ENCODE data around the gene JARID2. TPM values are rescaled to one million over a fixed set of nuclear protein-coding genes. Genes with fewer than 3 reads are reported as not detected.

JARID2 gene
- total and polyA plus RNA-seq, 7 experiments from 2014 or later = 6.9 to 39.6 (median 24.1) TPM

DNA sequence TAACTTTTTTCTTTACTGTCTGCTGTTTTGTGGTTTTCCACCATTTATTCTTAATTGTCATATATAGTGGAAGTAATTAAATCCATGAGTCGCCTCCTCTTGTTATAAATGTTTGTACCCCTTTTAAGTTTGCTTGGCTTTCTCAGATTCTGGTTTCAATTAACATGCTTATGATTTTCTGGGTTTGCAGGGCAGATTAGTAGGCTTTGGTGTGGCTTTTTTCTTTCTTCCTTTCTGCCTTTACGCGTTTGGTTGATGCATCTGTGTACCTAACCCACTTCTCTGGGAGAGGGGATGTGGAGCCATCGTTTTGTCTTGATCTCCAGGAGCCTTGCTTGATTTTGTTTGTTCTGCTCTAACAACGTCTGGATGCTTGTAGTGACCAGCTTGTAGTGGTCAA lies 100.4 kb downstream of the JARID2 start:
- H3K4me1 Mint-ChIP-seq = peaks cover 55 to 98% (median 82%) of the 10 kb centered on the region in 7 donors
- H3K4me3 ChIP-seq (ENCODE audit: low read length) = no peak overlapping the region
- peaks cover 18 to 67% of the 10 kb centered on the region in 2 donors for H3K4me1 ChIP-seq (ENCODE audit: control insufficient read depth in 2 of 2, insufficient read depth in 2 of 2, low read length in 2 of 2)
- DNase-seq (peak in 5 of 9 donors; percentile 22 to 49 (median 36)), ATAC-seq (peak; percentile 52)
- H3K4me3 Mint-ChIP-seq = peak overlapping the region in 9 of 10 donors; percentile 18 to 63 (median 56)
- intact Hi-C loops (cut with micrococcal nuclease) = loop anchor here in 1 of 2 donors (1.0 to 2.0 kb wide), 2 partner anchors 9 to 16 kb away; no protein-coding TSS in a partner anchor
- no peaks in the 10 kb centered on the region for H3K27me3 ChIP-seq (ENCODE audit: control insufficient read depth in 2 of 2, insufficient read depth in 2 of 2, low read length in 2 of 2)
- H3K9me3 ChIP-seq (ENCODE audit: control insufficient read depth in 2 of 3, low read length in 3 of 3) = no peaks in the 10 kb centered on the region
- H3K27me3 Mint-ChIP-seq = no peaks in the 10 kb centered on the region
- ChIA-PET CTCF (no interaction called here), POLR2A (no interaction called here)
- peak overlapping the region in 5 of 9 donors; percentile 17 to 71 (median 40) for H3K27ac Mint-ChIP-seq
- H3K36me3 ChIP-seq (ENCODE audit: control insufficient read depth in 2 of 3, insufficient read depth in 3 of 3, low read length in 3 of 3) = no peaks in the 10 kb centered on the region
- H3K27ac ChIP-seq (ENCODE audit: low read depth, low read length) = no peak overlapping the region
- no peaks in the 10 kb centered on the region for H3K9me3 Mint-ChIP-seq
- H3K36me3 Mint-ChIP-seq = peaks cover 0 to 4% (median 2%) of the 10 kb centered on the region in 5 donors

DNA sequence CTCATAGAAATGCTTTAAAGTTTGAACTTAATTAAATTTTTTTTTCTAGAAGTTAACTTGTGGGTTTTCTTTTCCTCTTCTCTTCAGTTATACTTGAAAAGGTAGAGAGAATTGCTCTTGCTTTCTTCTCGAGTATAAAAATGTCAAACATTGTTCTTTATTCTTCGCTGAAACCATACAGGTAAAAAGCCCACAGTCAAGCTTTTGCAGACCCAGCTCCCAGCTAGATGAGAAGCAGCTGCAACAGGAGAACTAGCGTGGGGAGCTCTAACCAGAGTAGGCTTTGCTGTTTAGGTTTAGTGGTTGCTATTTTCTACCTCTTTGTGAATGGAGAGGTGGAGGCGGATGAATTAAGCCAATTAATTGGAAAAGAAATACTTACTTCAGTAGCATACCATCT lies 102.7 kb downstream of the JARID2 start:
- H3K27me3 ChIP-seq (ENCODE audit: control insufficient read depth in 2 of 2, insufficient read depth in 2 of 2, low read length in 2 of 2) = no peaks in the 10 kb centered on the region
- H3K27ac ChIP-seq (ENCODE audit: low read depth, low read length) = peak overlapping the region; percentile 40
- Mint-ChIP-seq H3K27ac (peak overlapping the region in 8 of 9 donors; percentile 16 to 88 (median 72)), H3K4me1 (peaks cover 60 to 98% (median 89%) of the 10 kb centered on the region in 7 donors), H3K27me3 (no peaks in the 10 kb centered on the region), H3K4me3 (peak overlapping the region in 9 of 10 donors; percentile 11 to 70 (median 48)), H3K36me3 (peaks cover 0 to 4% (median 1%) of the 10 kb centered on the region in 5 donors), H3K9me3 (no peaks in the 10 kb centered on the region)
- ChIA-PET CTCF (interaction anchor here (1.0 kb wide), 1 partner anchor 41 kb away, joined by 3 read pairs; no protein-coding TSS in a partner anchor), POLR2A (interaction anchor here (0.6 to 1.1 kb wide), 2 partner anchors 99 to 296 kb away, joined by 3 read pairs; no protein-coding TSS in a partner anchor)
- H3K4me3 ChIP-seq (ENCODE audit: low read length) = no peak overlapping the region
- peaks cover 14 to 59% of the 10 kb centered on the region in 2 donors for H3K4me1 ChIP-seq (ENCODE audit: control insufficient read depth in 2 of 2, insufficient read depth in 2 of 2, low read length in 2 of 2)
- H3K9me3 ChIP-seq (ENCODE audit: control insufficient read depth in 2 of 3, low read length in 3 of 3) = no peaks in the 10 kb centered on the region
- DNase-seq (peak in 6 of 9 donors; percentile 22 to 56 (median 32)), ATAC-seq (peak; percentile 31)
- intact Hi-C loops (cut with micrococcal nuclease) = loop anchor here in 1 of 2 donors (2.0 kb wide), 1 partner anchor 16 kb away; no protein-coding TSS in a partner anchor
- H3K36me3 ChIP-seq (ENCODE audit: control insufficient read depth in 2 of 3, insufficient read depth in 3 of 3, low read length in 3 of 3) = no peaks in the 10 kb centered on the region

DNA sequence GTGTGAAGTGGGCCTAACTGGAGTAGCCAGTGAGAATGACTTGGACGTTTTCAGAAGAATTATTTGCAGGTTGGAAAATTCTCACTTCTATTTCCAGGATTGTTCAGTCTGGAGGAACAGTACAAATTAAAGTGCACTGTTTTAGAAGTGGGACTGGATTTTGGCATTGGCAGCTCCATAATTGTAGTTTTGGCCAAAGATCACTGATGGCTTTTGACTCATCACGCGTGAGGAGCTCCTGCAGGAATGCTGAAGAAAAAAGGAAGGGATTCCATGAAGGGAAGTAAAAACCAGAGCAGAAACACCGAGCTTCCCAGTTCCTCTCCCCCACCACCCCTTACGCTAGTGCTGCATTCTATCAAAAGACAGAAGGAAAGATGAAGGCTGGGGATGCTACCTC lies 103.5 kb downstream of the JARID2 start:
- Mint-ChIP-seq H3K36me3 (peaks cover 0 to 4% (median 1%) of the 10 kb centered on the region in 5 donors), H3K27me3 (no peaks in the 10 kb centered on the region), H3K9me3 (no peaks in the 10 kb centered on the region), H3K27ac (peak overlapping the region in 6 of 9 donors; percentile 22 to 89 (median 62)), H3K4me1 (peaks cover 58 to 98% (median 89%) of the 10 kb centered on the region in 7 donors), H3K4me3 (peak overlapping the region in 2 of 10 donors; percentile 37 to 53)
- Histone ChIP-seq H3K9me3 (ENCODE audit: control insufficient read depth in 2 of 3, low read length in 3 of 3) (no peaks in the 10 kb centered on the region), H3K27me3 (ENCODE audit: control insufficient read depth in 2 of 2, insufficient read depth in 2 of 2, low read length in 2 of 2) (no peaks in the 10 kb centered on the region), H3K36me3 (ENCODE audit: control insufficient read depth in 2 of 3, insufficient read depth in 3 of 3, low read length in 3 of 3) (no peaks in the 10 kb centered on the region), H3K4me1 (ENCODE audit: control insufficient read depth in 2 of 2, insufficient read depth in 2 of 2, low read length in 2 of 2) (peaks cover 14 to 58% of the 10 kb centered on the region in 2 donors), H3K4me3 (ENCODE audit: low read length) (no peak overlapping the region), H3K27ac (ENCODE audit: low read depth, low read length) (no peak overlapping the region)
- ATAC-seq (no peak), DNase-seq (no peak)
- intact Hi-C loops (cut with micrococcal nuclease) = loop anchor here in 1 of 2 donors (2.0 kb wide), 1 partner anchor 15 kb away; no protein-coding TSS in a partner anchor
- CTCF ChIA-PET = no interaction called here
- POLR2A ChIA-PET = interaction anchor here (0.6 to 1.1 kb wide), 2 partner anchors 38 to 99 kb away, joined by 3 read pairs; no protein-coding TSS in a partner anchor

DNA sequence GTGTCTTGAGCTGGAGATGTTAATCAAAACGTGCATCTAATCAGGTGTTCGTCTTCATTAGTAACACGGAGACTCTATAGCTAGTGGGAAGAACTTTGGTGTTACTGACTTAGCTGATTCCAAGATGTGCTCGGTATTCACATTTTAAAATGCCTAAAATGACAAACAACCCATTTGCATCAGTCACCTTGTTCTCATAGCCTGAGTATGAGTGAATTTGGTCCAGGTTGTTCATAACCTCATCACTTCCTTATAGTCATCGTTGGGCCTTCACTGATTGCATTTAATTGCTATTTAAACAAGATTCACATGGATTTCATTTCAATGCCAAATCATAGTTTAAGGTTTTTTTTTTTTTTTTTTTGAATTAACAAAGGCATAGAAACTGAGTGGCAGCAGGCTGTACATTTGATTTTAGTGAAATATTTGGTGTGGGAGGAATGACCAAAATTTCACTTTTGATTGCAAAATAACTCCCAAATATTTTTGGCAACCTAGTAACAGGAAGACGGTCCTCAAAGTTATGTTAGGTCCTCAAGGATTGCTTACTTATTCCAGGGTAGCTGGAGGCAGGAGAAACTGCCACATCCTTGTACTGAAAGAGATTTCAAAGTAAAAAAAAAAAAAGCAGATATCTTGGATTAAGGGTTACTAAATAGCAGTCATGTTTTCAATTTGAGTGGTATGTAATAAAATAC lies 104.7 kb downstream of the JARID2 start:
- intact Hi-C loops (cut with micrococcal nuclease) = no loop called here
- no peak for ATAC-seq
- ChIA-PET CTCF (interaction anchor here (0.7 kb wide), 1 partner anchor 95 kb away, joined by 3 read pairs; no protein-coding TSS in a partner anchor), POLR2A (no interaction called here)
- Mint-ChIP-seq H3K4me3 (peak overlapping the region in 1 of 10 donors; percentile 53), H3K27me3 (no peaks in the 10 kb centered on the region), H3K36me3 (peaks cover 0 to 4% (median 1%) of the 10 kb centered on the region in 5 donors), H3K4me1 (peaks cover 58 to 95% (median 86%) of the 10 kb centered on the region in 7 donors), H3K27ac (peak overlapping the region in 2 of 9 donors; percentile 52 to 78), H3K9me3 (no peaks in the 10 kb centered on the region)
- no peaks in the 10 kb centered on the region for H3K9me3 ChIP-seq (ENCODE audit: control insufficient read depth in 2 of 3, low read length in 3 of 3)
- H3K4me1 ChIP-seq (ENCODE audit: control insufficient read depth in 2 of 2, insufficient read depth in 2 of 2, low read length in 2 of 2) = peaks cover 14 to 61% of the 10 kb centered on the region in 2 donors
- no peaks in the 10 kb centered on the region for H3K27me3 ChIP-seq (ENCODE audit: control insufficient read depth in 2 of 2, insufficient read depth in 2 of 2, low read length in 2 of 2)
- DNase-seq = no peak
- no peak overlapping the region for H3K27ac ChIP-seq (ENCODE audit: low read depth, low read length)
- no peak overlapping the region for H3K4me3 ChIP-seq (ENCODE audit: low read length)
- H3K36me3 ChIP-seq (ENCODE audit: control insufficient read depth in 2 of 3, insufficient read depth in 3 of 3, low read length in 3 of 3) = no peaks in the 10 kb centered on the region

DNA sequence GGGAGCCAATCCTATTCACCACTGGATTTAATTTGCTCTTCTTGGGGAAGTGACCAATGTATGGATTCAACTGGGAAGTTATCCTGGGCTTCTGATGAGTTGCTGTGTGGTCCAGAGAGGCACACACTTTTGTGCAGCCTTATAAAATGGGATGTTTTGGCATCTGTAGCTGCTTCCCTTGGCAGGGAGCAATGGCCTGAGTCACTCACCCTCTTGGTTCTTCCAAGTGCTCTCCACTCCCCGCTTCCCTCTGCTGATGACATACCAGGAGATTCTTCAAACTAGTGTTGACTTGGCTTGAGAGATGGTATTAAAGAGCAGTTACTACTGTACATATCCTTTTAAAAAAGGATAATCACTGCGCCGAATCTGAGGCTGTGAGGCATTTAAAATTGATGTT lies 105.8 kb downstream of the JARID2 start:
- POLR2A ChIA-PET = interaction anchor here (1.1 kb wide), 1 partner anchor 8 kb away, joined by 3 read pairs; no protein-coding TSS in a partner anchor
- DNase-seq = no peak
- intact Hi-C loops (cut with micrococcal nuclease) = no loop called here

DNA sequence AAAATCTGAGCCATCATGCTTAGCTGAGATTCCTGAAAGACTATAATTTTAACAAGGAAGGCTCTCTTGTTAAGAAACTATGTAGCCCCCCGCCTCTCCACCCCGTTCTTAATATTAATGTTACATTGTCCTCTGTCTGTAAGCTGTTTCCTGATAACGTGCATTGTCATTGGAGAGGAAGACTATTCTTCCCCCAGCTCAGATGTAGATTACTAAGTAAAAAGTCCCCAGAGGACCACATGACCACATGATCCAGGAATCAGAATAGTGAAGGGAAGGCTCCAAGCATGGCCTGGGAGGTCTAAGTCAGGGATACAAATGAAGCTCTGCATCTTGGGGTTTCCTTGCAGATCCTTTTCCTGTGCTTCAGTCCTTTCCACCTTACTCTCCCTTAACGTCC lies 106.4 kb downstream of the JARID2 start:
- Histone ChIP-seq H3K27me3 (ENCODE audit: control insufficient read depth in 2 of 2, insufficient read depth in 2 of 2, low read length in 2 of 2) (no peaks in the 10 kb centered on the region), H3K27ac (ENCODE audit: low read depth, low read length) (no peak overlapping the region), H3K4me1 (ENCODE audit: control insufficient read depth in 2 of 2, insufficient read depth in 2 of 2, low read length in 2 of 2) (peaks cover 0 to 44% of the 10 kb centered on the region in 2 donors), H3K4me3 (ENCODE audit: low read length) (no peak overlapping the region), H3K9me3 (ENCODE audit: control insufficient read depth in 2 of 3, low read length in 3 of 3) (no peaks in the 10 kb centered on the region), H3K36me3 (ENCODE audit: control insufficient read depth in 2 of 3, insufficient read depth in 3 of 3, low read length in 3 of 3) (no peaks in the 10 kb centered on the region)
- Mint-ChIP-seq H3K4me1 (peaks cover 50 to 92% (median 83%) of the 10 kb centered on the region in 7 donors), H3K9me3 (no peaks in the 10 kb centered on the region), H3K36me3 (peaks cover 0 to 8% (median 4%) of the 10 kb centered on the region in 5 donors), H3K4me3 (no peak overlapping the region), H3K27ac (peak overlapping the region in 1 of 9 donors; percentile 11), H3K27me3 (no peaks in the 10 kb centered on the region)
- CTCF ChIA-PET = no interaction called here
- DNase-seq (no peak), ATAC-seq (peak; percentile 26)
- POLR2A ChIA-PET = interaction anchor here (1.1 kb wide), 1 partner anchor 9 kb away, joined by 3 read pairs; no protein-coding TSS in a partner anchor
- intact Hi-C loops (cut with micrococcal nuclease) = no loop called here

More for the DNA sequence above, 105.8 kb downstream of the JARID2 start:
- CTCF ChIA-PET = no interaction called here
- ATAC-seq = peak; percentile 39
- Mint-ChIP-seq H3K27me3 (no peaks in the 10 kb centered on the region), H3K4me1 (peaks cover 56 to 94% (median 86%) of the 10 kb centered on the region in 7 donors), H3K9me3 (no peaks in the 10 kb centered on the region), H3K36me3 (peaks cover 0 to 8% (median 4%) of the 10 kb centered on the region in 5 donors), H3K4me3 (peak overlapping the region in 1 of 10 donors; percentile 7), H3K27ac (no peak overlapping the region)
- Histone ChIP-seq H3K9me3 (ENCODE audit: control insufficient read depth in 2 of 3, low read length in 3 of 3) (no peaks in the 10 kb centered on the region), H3K27me3 (ENCODE audit: control insufficient read depth in 2 of 2, insufficient read depth in 2 of 2, low read length in 2 of 2) (no peaks in the 10 kb centered on the region), H3K36me3 (ENCODE audit: control insufficient read depth in 2 of 3, insufficient read depth in 3 of 3, low read length in 3 of 3) (no peaks in the 10 kb centered on the region), H3K4me1 (ENCODE audit: control insufficient read depth in 2 of 2, insufficient read depth in 2 of 2, low read length in 2 of 2) (peaks cover 3 to 50% of the 10 kb centered on the region in 2 donors), H3K4me3 (ENCODE audit: low read length) (no peak overlapping the region), H3K27ac (ENCODE audit: low read depth, low read length) (no peak overlapping the region)
